Measurements from ENCODE around the gene UBL3. TPM values are rescaled to one million over a fixed set of nuclear protein-coding genes. Genes with fewer than 3 reads are reported as not detected.

UBL3 gene, protein sequence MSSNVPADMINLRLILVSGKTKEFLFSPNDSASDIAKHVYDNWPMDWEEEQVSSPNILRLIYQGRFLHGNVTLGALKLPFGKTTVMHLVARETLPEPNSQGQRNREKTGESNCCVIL
- 19.0 and 19.3 TPM in 2 replicates for total RNA-seq (2021)
- long read RNA-seq, full-length matches to known transcripts, result 38 of 40 reads
- long read RNA-seq, partial matches to known transcripts, result 0 of 40 reads
- long read RNA-seq, other reads (novel, unspliced or antisense), result 2 of 40 reads

DNA sequence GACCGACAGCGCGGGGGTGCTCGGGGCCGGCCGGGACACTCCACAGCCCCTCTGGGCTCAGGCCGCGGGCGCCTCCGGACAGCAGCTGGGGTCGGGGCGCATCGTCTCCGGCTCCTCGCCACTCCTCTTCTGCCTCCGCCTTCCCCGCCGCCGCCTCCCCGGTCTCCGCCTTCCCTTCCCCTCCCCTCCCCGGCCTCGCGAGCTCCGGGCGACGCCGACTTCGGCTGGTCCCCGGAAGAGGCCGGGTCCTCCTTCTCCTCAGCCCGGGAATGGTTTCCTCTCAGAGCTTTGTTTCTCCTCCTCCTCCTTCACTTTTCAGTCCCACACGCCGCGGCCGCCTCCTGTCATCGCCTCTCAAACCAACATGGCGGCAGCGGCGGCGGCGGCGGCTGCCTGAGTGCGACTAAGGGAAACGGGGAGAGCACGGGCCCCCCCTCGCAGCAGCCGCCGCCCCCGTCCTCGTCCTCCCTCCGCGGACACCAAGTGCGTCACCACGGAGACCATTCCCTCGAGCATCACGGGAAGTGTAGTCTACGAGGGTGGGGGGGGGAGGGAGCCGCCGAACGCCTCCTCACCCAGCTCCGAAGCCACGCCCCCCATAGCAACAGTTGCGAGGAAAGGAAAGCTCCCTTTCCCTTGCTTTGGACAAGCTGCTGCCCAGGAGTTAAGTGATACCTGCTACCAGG lies at the start of gene UBL3:
UBL3 (minus strand) TSS at position 405 of the 686 bp plus-strand sequence. CDS start 1,079 bp downstream, outside the sequence.
- H2BK120ac ChIP-seq (ENCODE audit: low read depth, low read length, poor library complexity, severe bottlenecking), result no peak within 1 kb of the TSS
- Mint-ChIP-seq H3K27me3 (ENCODE audit: low read depth) (no peaks in the 10 kb centered on the region; the same call in 1 of the 2 replicates), H3K4me1 (peaks cover 30 to 37% of the 10 kb centered on the region in 2 experiments), H3K9me3 (no peaks in the 10 kb centered on the region; a peak in 1 of 5 replicates), H3K4me3 (peak within 1 kb of the TSS; percentile 94 to 96), H3K36me3 (ENCODE audit: insufficient read depth in 1 of 3, low read depth in 3 of 3) (no peaks in the 10 kb centered on the region; a peak in 1 of 7 replicates), H3K27ac (peak within 1 kb of the TSS; percentile 98 to 99 (median 98))
- H3K27ac ChIP-seq (ENCODE audit: insufficient read length, low read depth, low read length), result no peak within 1 kb of the TSS
- H2BK5ac ChIP-seq (ENCODE audit: insufficient read length, low read length), result no peak within 1 kb of the TSS
- no peak within 1 kb of the TSS for H3K56ac ChIP-seq (ENCODE audit: insufficient read length, low read depth, low read length)
- H4K5ac ChIP-seq (ENCODE audit: insufficient read length, low read depth, low read length), result no peak within 1 kb of the TSS
- no peak within 1 kb of the TSS for H3T11ph ChIP-seq (ENCODE audit: low read length)
- no peak within 1 kb of the TSS for H4K91ac ChIP-seq (ENCODE audit: insufficient read length, low read depth, low read length)
- H2AFZ ChIP-seq (ENCODE audit: low read length), result no peak within 1 kb of the TSS
- no peak within 1 kb of the TSS for H4K8ac ChIP-seq (replicated peaks; ENCODE audit: insufficient read length, low read depth, low read length)
- TF ChIP-seq, protein P1, sequence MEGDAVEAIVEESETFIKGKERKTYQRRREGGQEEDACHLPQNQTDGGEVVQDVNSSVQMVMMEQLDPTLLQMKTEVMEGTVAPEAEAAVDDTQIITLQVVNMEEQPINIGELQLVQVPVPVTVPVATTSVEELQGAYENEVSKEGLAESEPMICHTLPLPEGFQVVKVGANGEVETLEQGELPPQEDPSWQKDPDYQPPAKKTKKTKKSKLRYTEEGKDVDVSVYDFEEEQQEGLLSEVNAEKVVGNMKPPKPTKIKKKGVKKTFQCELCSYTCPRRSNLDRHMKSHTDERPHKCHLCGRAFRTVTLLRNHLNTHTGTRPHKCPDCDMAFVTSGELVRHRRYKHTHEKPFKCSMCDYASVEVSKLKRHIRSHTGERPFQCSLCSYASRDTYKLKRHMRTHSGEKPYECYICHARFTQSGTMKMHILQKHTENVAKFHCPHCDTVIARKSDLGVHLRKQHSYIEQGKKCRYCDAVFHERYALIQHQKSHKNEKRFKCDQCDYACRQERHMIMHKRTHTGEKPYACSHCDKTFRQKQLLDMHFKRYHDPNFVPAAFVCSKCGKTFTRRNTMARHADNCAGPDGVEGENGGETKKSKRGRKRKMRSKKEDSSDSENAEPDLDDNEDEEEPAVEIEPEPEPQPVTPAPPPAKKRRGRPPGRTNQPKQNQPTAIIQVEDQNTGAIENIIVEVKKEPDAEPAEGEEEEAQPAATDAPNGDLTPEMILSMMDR (conservative IDR thresholded peaks at IDR 0.05), result no peak
- H3K9me3 ChIP-seq (ENCODE audit: control insufficient read depth, low read depth, low read length), result no peaks in the 10 kb centered on the region
- peaks cover 5% of the 10 kb centered on the region; the same call in 1 of the 2 replicates for H3K4me1 ChIP-seq (ENCODE audit: insufficient read depth, low read length)
- no peak within 1 kb of the TSS for H2AK5ac ChIP-seq (ENCODE audit: insufficient read length, low read length)
- H3K4ac ChIP-seq (ENCODE audit: low read depth, low read length), result no peak within 1 kb of the TSS
- no CpG with 5 or more reads among the region's 64 CpGs for WGBS (ENCODE audit: extremely low coverage, insufficient read length, low lambda C conversion rate)
- H3K23ac ChIP-seq (ENCODE audit: insufficient read length, low read depth, low read length), result no peak within 1 kb of the TSS
- peak within 1 kb of the TSS; percentile 83 for H3K9ac ChIP-seq (ENCODE audit: extremely low read depth, insufficient read length, low read length)
- no peaks in the 10 kb centered on the region for H3K27me3 ChIP-seq (ENCODE audit: insufficient read depth, low read length)
- H3K14ac ChIP-seq (ENCODE audit: insufficient read depth, low read length), result peak within 1 kb of the TSS; percentile 81
- H3K79me2 ChIP-seq (ENCODE audit: insufficient read depth, low read length), result peaks cover 10% of the 10 kb centered on the region; the same call in 1 of the 2 replicates
- peak; percentile 98 for DNase-seq
- H3K79me1 ChIP-seq (ENCODE audit: insufficient read depth, low read depth, low read length, poor library complexity, severe bottlenecking), result no peaks in the 10 kb centered on the region
- peak within 1 kb of the TSS; percentile 82 for H3K4me2 ChIP-seq (ENCODE audit: insufficient read depth, insufficient read length, low read length)
- no peaks in the 10 kb centered on the region for H4K20me1 ChIP-seq (ENCODE audit: control insufficient read depth, insufficient read depth, insufficient read length)
- no peak within 1 kb of the TSS for H2BK12ac ChIP-seq (ENCODE audit: insufficient read length, low read depth, low read length)
- peaks cover 12% of the 10 kb centered on the region for H3K23me2 ChIP-seq (ENCODE audit: insufficient read length, low read depth, low read length, poor library complexity, severe bottlenecking)
- H2BK20ac ChIP-seq (ENCODE audit: low read depth, low read length, poor library complexity, severe bottlenecking), result no peak within 1 kb of the TSS
- H2BK15ac ChIP-seq (ENCODE audit: low read depth, low read length), result no peak within 1 kb of the TSS; the same call in 1 of the 2 replicates
- peak within 1 kb of the TSS; percentile 51 for H3K18ac ChIP-seq (ENCODE audit: insufficient read length, low read depth, low read length)
